ENCODE data around the gene NSD1.
A peak's percentile ranks its signal among the peaks of the same experiment; 100 is the strongest.

The NSD1 gene

GRCh38 chr5:177300951-177301350, 167.4 kb downstream of the NSD1 start:
- no peak for DNase-seq (ENCODE audit: low read depth, low spot score)
- no peak for TF ChIP-seq CTCF (IDR thresholded peaks at IDR 0.05; ENCODE audit: insufficient read depth, low read length, missing control alignments)
- H3K4me3 ChIP-seq (ENCODE audit: low read depth, low read length), result no peak overlapping the region
- ChIA-PET POLR2A (no interaction called here), CTCF (interaction anchor here (0.8 to 9.6 kb wide), 8 partner anchors 9 to 200 kb away, joined by 3 to 112 read pairs (median 6); partner anchors contain the start of gene MXD3)

GRCh38 chr5:177301503-177302165, 168.1 kb downstream of the NSD1 start:
- TF ChIP-seq CTCF (IDR thresholded peaks at IDR 0.05; ENCODE audit: insufficient read depth, low read length, missing control alignments), result no peak
- ChIA-PET CTCF (interaction anchor here (0.8 to 9.6 kb wide), 9 partner anchors 9 to 641 kb away, joined by 3 to 112 read pairs (median 6); partner anchors contain the start of gene MXD3), POLR2A (no interaction called here)
- no peak overlapping the region; the same call in 1 of the 2 replicates for H3K4me3 ChIP-seq (ENCODE audit: low read depth, low read length)
- no peak for DNase-seq (ENCODE audit: low read depth, low spot score)

GRCh38 chr5:177302354-177303110, 169.0 kb downstream of the NSD1 start:
- no peak for DNase-seq (ENCODE audit: low read depth, low spot score)
- CTCF ChIA-PET, result interaction anchor here (0.9 to 9.6 kb wide), 7 partner anchors 8 to 642 kb away, joined by 3 to 112 read pairs (median 7); partner anchors contain the start of gene MXD3
- peak; percentile 2 for TF ChIP-seq CTCF (IDR thresholded peaks at IDR 0.05; ENCODE audit: insufficient read depth, low read length, missing control alignments)
- peak overlapping the region; percentile 96 for H3K4me3 ChIP-seq (ENCODE audit: low read depth, low read length)
- POLR2A ChIA-PET, result no interaction called here

DNA sequence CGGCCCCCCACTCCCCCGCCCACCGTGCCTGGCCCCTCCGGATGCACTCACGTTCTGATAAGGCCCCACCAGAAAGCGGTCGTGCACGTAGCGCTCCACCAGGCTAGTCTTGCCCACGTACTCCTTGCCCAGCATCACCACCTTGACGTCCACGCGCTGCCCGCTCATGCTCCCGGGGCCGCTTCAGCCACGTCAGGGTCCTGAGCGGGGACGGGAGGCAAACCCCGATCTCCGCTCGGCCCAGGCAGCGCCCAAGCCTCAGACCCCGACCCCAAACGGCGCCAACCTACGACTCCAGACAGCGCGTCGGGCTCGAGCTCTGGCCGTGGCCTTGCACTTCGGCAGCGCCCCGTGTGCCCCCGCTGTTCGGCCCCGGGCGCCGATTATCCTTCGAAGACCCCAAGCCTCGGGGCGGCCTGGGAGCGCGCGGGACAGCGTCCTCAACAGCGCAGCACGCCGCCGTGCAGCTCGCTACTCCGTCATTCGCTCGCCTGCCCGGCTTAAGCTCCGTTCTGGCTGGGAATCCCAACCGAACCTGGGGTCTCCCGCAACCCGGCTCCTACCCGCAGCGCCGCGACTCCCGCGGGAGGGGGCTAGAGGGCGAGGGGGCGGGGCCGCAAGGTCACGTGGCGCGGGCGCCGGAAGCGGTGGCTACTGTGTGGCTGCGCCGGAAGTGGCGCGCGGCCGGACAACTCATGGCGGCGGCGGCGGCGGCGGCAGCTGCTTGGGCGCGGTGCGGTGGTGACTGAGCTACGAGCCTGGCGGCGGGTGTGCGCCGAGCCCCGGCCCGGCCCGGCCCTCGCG, 169.8 kb downstream of the NSD1 start, which contains the start of the genes PRELID1 and RAB24:
TSS of gene PRELID1 (plus strand) at position 679 of the 804 bp plus-strand sequence. CDS start 187 bp downstream, outside the sequence.
TSS of gene RAB24 (minus strand) at position 599 of the 804 bp plus-strand sequence. CDS start at position 168, 431 bp downstream.
- POLR2A ChIA-PET, result interaction anchor here (0.5 to 1.1 kb wide), 2 partner anchors 151 to 156 kb away, joined by 3 read pairs; no protein-coding TSS in a partner anchor

GRCh38 chr5:177303925-177304391, 170.4 kb downstream of the NSD1 start:
- no peak for DNase-seq (ENCODE audit: low read depth, low spot score)
- no peak for TF ChIP-seq CTCF (IDR thresholded peaks at IDR 0.05; ENCODE audit: insufficient read depth, low read length, missing control alignments)
- ChIA-PET POLR2A (interaction anchor here (0.5 to 1.1 kb wide), 2 partner anchors 151 to 157 kb away, joined by 3 read pairs; no protein-coding TSS in a partner anchor), CTCF (interaction anchor here (1.2 to 9.6 kb wide), 3 partner anchors 10 to 190 kb away, joined by 3 to 112 read pairs (median 4); no protein-coding TSS in a partner anchor)
- peak overlapping the region; percentile 96 for H3K4me3 ChIP-seq (ENCODE audit: low read depth, low read length)

More for the DNA sequence above, 169.8 kb downstream of the NSD1 start, which contains the start of the genes PRELID1 and RAB24:
- no peak for DNase-seq (ENCODE audit: low read depth, low spot score)
- CTCF ChIA-PET, result interaction anchor here (1.2 to 9.6 kb wide), 3 partner anchors 9 to 189 kb away, joined by 3 to 112 read pairs (median 4); no protein-coding TSS in a partner anchor
- TF ChIP-seq CTCF (IDR thresholded peaks at IDR 0.05; ENCODE audit: insufficient read depth, low read length, missing control alignments), result peak; percentile 62
- peak within 1 kb of the TSS; percentile 96 for H3K4me3 ChIP-seq (ENCODE audit: low read depth, low read length)
